NCI-H82 treated with DMSO at 0.1 percent for 48 hours (cell line): ENCODE measurements around the gene UGT3A2.
A peak's percentile ranks its signal among the peaks of the same experiment; 100 is the strongest.
"Not testable (repeated sequence)": the region's sequence is repeated elsewhere in the genome, so short reads cannot be mapped to it uniquely, and the experiment has no call there.

Source experiments
- DNase-seq: peaks from one replicate; lab custom pipeline; 2025; ENCODE audit not compliant: unreplicated experiment; lab: John Stamatoyannopoulos, UW

The UGT3A2 gene

DNA sequence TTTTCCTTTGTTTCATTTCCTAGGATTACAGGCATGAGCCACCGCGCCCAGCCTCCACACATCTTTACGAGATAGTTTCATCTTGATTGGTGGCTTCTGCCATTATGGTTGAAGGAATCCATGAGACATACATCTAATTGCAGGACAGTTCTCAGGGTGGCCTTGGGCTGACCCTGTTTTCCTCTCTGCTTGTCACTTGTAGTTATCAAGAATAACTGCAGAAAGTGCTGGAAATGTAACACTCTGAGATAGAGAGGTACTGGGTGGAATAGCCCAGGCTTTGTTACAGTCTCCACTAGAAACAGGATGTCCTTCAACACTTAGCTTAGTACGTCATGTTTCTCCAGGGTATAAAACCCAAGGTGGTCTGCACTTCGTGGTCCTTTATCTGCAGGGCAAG lies 10.7 kb downstream of the UGT3A2 start:
- no peak for DNase-seq

DNA sequence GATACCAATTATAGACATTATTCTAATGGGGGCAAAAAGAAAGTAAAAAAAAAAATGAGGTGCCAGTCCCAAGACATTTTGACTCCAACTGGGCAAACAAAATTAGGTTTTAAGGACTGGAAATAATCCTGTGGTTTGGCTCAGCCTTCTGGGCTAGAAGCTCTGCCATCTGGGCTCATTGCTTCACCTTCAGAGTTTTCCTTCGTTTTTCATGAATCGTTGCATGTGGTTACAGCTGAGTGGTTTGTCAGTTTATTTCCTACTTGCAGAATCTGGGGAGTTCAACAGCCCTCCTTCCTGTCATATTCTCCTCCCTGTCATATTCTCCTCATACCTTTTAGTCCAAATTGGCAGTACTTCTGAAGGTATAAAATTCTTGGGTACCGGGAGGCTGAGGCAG lies 12.0 kb downstream of the UGT3A2 start:
- DNase-seq: no peak

DNA sequence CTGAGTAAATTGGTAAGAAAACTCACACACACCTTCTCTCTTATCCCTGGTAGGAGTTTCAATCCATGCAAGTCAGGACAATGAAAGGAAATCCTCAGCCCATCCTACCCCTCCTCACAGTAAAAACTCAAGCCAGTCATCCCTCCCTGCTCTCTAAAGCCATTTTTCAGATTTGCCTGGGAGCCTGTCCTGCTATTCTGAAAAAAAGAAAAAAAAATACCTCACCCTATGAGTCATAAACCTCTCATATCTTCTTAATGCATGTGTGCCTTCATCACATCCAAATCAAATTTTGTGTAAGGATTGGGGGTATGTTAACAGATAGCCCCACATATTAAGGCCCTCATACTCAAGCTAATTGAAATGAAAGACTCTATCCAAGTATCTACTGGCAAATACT lies 14.1 kb downstream of the UGT3A2 start:
- no peak for DNase-seq

DNA sequence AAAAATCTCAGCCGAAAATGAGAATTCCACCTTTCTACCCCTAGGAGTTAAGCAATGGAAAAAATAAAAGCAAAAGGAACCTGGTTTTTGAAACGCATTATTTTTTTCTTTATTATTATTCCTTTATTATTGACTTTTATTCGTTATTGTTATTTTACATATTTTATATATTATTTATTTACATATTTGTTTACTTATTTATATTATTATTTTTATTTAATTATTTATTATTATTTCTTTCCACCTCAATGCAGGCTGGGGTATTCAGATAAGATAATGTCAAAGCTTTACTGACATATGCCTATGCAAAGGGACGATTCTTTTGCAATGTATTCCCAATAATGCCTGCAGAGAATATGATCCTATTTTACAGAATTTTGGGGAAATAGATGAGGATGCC lies 16.7 kb downstream of the UGT3A2 start:
- DNase-seq: no peak

DNA sequence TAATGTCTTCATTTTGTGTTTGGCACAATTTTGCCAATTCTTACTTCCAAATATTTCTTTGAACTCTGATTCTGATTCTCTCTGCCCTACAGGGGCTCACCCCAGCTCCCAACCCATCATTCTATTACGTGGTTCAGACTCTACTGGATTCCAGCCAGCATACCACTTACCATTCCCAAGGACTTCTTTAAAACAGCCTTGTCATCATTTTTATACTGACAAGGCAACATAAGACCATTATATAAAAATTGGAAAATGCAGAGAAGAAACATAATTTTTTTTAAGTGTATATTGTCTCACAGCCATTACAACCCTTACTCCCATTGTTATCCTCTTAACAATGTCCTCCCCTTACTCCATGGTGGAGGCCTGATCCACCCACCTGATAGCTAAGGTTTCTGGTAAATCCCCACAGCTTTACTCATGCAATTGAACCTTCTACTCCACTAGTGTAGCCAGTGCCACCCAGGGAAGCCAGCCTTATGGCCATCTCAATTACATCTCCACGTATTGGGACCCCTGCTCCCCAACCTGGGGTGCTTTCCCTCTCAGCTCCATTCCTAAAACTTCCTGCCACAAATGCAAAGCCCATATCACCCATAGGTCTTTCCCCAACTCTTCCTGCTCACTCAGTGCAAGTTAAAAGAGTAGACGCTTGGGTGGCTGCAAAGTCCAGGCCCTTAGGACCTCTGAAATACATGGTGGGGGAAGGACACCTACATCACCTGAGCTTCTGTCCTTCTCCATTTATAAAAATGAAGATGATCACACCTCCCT lies 19.1 kb downstream of the UGT3A2 start:
- DNase-seq: no peak

DNA sequence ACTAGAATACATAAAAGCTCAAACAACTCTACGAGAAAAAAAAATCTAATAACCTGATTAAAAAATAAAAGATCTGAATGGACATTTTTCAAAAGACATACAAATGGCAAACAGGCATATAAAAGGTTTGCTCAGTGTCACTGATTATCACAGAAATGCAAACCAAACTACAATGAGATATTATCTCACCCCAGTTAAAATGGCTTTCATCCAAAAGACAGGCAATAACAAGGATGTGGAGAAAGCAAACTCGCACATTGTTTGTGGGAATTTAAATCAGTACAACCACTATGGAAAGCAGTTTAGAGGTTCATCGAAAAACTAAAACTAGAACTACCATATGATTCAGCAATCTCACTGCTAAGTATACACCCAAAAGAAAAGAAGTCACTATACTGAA lies 20.8 kb downstream of the UGT3A2 start:
- no peak for DNase-seq

DNA sequence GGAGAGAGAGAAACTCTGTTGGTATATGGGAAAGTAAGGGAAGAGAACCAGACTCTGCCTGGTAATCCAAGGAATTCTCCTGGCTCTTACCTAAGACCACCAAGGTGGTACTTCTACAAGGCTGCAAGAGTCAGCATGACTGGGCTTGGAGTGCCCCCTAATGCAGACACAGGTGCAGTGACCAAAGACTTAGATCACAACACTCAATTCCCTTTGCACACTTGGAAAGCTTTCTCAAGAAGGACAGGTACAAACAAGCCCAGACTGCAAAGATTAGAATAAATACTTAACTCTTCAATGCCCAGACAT lies 25.2 kb downstream of the UGT3A2 start:
- DNase-seq: peak; percentile 6

DNA sequence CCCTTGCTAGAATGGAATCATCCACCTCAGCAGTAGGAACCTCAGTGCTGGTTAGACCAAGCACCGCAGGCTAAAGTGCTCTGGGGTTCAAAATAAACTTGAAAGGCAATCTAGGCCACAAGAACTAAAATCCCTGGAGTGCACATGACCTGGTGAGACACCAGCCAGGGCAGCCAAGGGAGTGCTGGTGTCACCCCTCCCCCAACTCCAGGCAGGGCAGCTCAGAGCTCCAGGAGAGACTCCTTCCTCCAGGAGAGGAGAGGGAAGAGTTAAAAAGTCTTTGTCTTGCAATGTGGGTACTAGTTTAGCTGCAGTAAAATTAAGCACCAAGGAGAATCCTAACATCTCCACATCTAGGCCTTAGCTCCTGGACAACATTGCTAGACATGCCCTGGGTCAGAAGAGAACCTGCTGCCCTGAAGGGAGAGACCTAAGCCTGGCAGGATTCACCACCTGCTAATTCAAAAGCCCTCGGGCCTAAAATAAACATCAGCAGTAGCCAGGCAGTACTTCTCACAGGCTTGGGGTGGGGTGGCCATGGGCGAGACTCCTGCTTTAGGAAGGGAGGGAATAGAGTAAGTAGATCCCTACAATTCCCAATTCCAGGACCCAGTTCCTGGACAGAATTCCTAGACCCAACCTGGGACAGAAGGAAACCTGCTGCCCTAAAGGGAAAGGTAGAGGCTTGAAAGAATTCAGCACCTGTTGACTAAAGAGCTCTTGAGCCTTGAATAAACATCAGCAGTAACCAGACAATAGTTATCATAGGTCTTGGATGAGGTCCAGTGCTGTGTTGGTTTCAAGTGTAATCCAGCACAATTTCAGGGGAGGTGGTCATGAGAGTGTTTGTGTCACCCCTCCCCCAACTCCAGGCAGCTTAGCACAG lies 25.8 kb downstream of the UGT3A2 start:
- no peak for DNase-seq

DNA sequence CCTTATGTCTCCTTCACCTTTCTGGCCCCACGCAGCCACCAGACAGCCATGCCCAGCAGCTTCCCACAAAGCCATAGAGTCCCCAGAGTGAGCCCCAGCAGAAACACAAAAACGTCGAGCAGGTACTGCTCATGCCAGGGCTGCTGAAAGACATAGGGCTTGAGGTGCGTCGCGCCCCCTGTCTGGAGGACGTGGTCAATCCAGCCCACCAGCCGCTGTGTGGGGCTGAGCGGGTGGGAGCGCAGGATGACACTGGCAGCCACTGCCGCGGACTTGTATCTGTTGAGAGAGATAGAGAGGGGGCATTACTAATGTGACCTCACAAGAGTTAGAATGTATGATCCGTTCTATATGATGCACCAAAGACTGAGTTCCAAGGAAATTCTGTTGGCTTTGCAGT lies 31.0 kb downstream of the UGT3A2 start:
- DNase-seq: no peak

DNA sequence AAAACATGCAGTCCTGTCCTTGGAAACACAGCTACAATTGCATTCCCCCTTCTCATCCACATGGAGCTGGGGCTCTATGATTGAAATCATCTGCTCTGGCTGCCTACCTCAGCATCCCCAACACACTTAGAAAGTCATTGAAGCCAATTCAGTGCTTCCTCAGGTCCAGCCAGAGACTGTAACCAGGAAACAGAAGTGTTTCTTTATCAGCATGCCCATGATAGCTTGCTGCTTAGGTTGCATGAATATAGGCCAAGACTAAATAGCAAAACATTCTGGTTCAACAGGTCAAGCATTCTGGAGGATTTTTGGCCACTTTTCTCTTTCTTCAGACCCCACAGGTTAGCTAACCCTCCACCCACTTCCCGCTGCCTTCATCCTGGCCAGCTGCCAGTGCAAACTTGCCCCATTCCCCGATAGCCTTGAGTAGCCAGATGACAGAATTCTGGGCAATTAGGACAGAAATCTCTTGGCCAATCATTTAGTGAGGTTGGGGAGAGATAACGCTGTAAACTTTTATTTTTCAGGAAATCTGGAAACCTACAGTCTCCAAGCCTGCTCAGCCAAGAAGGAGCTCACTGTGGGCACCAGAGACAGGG lies 32.0 kb downstream of the UGT3A2 start:
- DNase-seq: not testable (repeated sequence)

DNA sequence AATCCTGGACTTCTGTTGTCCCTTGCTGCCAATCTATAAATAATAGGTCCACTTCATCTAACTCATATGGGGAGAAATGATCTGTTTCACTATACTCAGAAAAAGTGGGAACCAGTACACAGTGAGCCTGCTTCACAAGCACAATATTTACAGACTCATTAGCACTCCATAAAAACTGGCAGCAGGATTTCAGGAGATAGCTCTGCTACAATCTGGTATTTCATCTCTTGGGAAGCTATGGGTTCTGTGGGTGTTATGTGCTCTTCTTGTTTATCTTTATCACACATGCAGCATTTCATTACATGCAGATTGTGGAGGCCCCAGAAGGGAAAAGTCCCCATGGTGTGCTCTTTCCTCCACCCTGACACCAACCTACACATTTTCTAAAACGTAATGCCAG lies 33.2 kb downstream of the UGT3A2 start:
- DNase-seq: no peak

DNA sequence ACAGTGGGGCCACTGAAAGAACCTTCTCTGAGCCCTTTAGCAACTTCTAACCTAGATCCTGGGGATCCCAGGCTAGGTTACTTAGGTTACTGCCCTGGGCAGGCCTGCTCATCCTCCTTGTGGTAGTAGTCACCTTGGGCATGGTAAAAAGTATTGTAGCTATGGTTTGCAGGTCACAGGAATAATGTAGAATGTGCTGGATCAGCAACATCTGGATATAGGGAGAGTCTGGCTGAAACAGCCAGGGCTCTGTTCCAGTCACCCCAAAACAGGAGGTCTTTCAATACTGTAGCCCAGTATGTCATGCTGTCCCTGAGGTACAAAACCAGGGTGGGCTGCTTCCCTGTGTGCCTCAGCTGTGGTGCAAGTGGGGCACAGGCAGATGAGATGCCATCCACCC lies 33.6 kb downstream of the UGT3A2 start:
- no peak for DNase-seq

DNA sequence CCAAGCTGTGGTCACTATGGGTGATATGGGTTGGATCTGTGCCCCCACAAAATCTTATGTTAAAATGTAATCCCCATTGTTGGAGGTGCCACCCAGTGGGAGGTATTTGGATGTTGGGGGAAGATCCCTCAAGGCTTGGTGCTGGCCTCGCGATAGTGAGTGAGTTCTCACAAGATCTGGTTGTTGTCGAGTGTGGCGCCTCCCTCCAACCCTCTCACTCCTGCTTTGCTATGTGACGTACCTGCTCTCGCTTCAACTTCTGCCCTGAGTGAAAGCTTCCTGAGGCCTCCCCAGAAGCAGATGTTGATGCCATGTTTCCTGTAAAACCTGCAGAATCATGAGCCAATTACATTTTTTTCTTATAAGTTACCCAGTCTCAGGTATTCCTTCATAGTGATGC lies 35.5 kb downstream of the UGT3A2 start:
- no peak for DNase-seq

DNA sequence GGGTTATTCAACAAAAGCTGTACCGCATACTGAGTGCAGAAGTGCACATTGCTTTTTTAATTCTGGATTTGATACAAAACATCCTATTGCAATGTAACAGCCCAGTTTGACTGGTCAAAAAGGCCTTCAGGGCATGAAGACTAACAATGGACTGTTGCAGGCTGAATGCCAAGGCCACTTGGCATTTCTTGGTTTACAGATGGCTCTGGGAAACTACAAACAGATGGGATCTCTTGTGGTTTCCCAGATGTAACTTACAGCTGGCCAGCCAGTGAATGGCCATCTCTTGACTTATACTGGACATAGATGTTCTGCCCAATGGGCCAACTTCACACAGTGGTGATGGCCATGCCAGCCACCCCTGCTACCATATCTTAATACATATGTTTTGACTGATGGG lies 36.8 kb downstream of the UGT3A2 start:
- DNase-seq: no peak

DNA sequence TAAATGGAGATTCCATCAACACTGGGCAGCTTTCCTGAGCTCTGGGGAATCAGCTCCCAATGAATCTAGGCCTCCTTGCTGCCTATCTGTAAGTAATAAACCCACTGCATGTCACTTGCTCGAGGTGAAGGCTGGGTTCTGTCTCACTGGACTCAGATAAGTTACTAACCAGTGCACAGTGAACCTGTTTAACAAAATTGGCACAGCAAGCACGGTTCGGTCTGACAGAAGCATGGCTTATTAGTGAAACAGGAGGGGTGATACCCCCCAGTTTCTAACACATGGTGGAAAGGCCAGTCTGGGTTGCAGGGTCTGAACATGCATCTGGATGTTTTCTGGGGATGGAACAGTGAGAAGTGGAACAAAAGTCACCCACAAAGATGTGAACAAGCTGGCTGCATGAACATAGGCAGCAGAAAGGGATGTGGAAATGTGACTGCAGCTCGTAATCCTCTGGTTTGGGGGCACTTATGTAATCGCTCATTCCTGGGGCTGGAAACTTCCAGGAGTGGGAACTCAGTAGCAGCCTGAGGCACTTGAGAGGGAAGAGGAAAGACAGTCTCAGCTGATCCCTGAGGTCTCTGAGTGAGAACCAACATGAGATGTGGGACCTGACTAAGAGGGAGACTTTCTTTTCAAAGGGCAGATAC lies 37.7 kb downstream of the UGT3A2 start:
- no peak for DNase-seq

DNA sequence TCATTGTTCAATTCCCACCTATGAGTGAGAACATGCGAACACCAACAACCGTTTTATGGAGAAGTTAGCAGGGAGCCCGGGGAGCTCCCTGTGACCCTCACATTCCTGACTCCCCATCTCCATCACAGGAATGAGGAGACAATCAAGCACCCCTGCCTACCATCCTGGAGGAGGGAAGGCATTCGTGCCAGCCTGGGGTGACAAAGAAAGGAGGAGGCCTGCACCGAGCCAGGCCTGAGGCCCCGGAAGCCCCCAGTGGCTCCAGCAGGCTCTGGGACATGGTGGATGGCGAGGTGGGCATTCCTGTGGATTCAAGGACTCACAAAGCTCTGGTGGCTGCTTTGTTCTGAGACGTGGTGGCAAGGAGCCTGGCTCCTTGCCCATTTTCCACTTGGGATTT lies 39.0 kb downstream of the UGT3A2 start:
- DNase-seq: no peak

DNA sequence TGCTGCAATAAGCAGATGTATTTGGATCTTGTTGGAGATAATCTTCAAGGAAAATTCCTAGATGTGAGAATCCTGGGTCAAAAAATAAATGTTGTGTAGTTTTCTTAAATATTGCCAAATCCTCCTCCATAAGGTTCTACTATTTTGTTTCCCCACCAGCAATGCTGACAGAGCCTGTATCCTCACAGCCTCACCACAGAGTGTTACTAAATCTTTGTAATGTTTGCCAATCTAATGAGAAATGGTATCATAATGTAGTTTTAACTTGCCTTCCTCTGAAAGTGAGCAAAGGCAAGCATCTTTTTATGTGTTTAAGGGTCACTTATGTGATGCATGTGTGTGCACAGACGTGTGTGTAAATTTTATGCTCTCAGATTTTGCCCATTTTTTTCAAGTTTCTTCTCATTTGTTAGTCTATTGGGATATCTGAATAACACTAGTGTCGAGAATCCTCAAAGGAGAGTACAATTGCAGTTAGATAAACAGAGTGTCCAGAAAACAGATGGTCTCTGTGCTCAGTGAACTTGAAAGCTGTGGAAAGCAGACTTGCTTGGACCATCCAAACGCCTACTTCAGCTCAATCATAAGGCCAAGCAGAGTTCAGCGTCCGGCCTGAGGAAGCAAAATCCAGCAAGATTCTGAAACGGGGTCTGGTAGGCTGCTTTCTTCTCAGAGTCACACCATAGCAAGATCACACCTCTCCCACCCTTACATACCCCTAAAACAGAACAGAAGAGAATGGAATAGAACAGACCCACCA lies 39.8 kb downstream of the UGT3A2 start:
- DNase-seq: no peak

DNA sequence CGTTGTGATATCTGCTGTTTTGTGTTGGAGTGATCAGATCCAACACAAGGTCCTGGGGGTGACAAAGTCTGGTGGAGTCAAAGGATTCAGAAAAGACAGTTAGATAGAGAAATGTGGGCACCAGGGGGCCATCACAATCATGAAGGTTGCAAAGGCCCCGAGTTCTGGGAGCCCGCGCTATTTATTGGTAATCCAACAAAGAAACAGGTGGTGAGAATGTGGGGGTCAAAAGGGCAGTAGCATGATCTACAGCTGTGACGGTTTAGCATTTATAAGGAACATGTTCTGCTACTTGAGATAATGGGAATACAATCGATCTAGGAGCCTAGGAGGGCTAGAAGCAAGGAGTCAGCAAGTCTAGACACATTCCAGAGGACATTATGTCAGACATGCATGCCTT lies 44.4 kb downstream of the UGT3A2 start:
- not testable (repeated sequence) for DNase-seq

DNA sequence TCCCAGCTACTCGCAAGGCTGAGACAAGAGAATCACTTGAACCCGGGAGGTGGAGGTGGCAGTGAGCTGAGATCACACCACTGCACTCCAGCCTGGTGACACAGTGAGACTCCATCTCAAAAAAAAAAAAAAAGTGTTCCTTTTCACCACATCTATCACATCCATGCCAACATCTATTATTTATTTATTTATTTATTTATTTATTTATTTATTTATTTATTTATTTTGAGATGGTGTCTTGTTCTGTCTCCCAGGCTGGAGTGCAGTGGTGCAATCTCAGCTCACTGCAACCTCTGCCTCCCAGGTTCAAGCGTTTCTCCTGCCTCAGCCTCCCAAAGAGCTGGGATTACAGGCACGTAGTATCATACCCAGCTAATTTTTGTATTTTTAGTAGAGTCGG lies 47.1 kb downstream of the UGT3A2 start:
- not testable (repeated sequence) for DNase-seq

DNA sequence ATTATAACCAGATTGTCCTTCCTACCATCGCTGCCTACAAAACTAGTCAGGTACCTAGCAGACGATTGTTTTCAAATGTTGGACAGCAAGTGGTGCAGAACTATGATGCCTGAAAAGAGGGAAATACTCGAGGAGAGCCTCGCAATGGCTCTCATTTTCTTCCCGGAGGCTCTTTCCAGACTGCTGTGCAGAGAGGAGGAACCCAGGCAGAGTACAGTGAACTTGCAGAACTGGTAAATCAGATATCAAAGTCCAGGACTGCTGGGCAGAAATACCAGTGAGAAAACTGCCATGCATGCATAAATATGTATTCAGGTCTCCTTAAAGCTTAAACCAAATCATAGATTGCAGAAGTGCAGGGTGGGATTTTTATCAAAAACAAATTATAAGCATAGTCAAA lies 49.1 kb downstream of the UGT3A2 start:
- no peak for DNase-seq

DNA sequence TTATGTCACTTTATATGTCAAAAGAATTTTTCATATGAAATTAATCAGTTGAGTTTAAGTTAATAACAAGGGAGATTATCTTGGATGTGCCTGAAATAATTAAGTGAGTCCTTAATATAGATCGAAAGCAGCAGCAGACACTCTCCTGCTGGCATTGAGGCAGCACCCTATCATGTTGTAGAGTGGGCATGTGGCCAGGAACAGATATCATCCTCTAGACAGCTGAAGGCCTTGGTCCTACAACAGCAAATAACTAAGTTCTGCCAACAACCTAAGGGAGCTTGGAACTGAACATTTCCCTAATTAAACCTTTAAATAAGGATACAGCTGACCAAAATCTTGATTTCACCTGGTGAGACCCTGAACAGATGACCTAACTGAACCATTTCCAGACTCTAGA lies 49.7 kb downstream of the UGT3A2 start:
- no peak for DNase-seq
